OCI-LY1 (cell line): ENCODE data around the gene TXNRD3.
A peak's percentile ranks its signal among the peaks of the same experiment; 100 is the strongest.

ENCODE experiments used
- H2AFZ ChIP-seq: fragments of 200-600 bp; sonication (generic), shearing (Covaris generic); 2 replicates; pipeline ENCODE4 v1.6.0; 2014; ENCODE audit warnings: antibody characterized with exemption, mild to moderate bottlenecking, low read length
- H3F3A ChIP-seq: fragments of 200-600 bp; sonication (generic), shearing (Covaris generic); 2 replicates; pipeline ENCODE4 v1.6.0; 2014; ENCODE audit warnings: mild to moderate bottlenecking, antibody characterized with exemption, low read length, moderate library complexity; ENCODE audit not compliant: insufficient read depth
- H3K27ac ChIP-seq: fragments of 200-600 bp; sonication (generic); 2 replicates; pipeline ENCODE4 v1.5.1; 2014; ENCODE audit warnings: low read length, mixed run types, mild to moderate bottlenecking, low read depth; ENCODE audit not compliant: poor library complexity, severe bottlenecking
- H3K27me3 ChIP-seq: fragments of 200-600 bp; sonication (generic); 2 replicates; pipeline ENCODE4 v1.6.0; 2014; ENCODE audit warnings: antibody characterized with exemption, mild to moderate bottlenecking, low read length, moderate library complexity; ENCODE audit not compliant: insufficient read depth
- H3K36me3 ChIP-seq: fragments of 200-600 bp; sonication (generic); 2 replicates; pipeline ENCODE4 v1.6.1; 2014; ENCODE audit warnings: mild to moderate bottlenecking, antibody characterized with exemption, low read length, moderate library complexity, mixed read lengths; ENCODE audit not compliant: insufficient read depth
- H3K4me1 ChIP-seq: fragments of 200-600 bp; sonication (generic); 2 replicates; pipeline ENCODE4 v1.5.1; 2014; ENCODE audit warnings: mild to moderate bottlenecking, low read length, moderate library complexity; ENCODE audit not compliant: insufficient read depth, severe bottlenecking
- H3K4me2 ChIP-seq: fragments of 200-600 bp; sonication (generic), shearing (Covaris generic); 2 replicates; pipeline ENCODE4 v1.6.1; 2014; ENCODE audit warnings: low read length
- H3K4me3 ChIP-seq: fragments of 200-600 bp; sonication (generic); 2 replicates; pipeline ENCODE4 v1.5.1; 2014; ENCODE audit warnings: low read length, low read depth, mild to moderate bottlenecking, mixed read lengths; ENCODE audit not compliant: poor library complexity, severe bottlenecking
- H3K79me2 ChIP-seq: fragments of 200-600 bp; shearing (Covaris generic); 2 replicates; pipeline ENCODE4 v1.6.1; 2016; ENCODE audit warnings: mixed run types, low read length, mixed read lengths; ENCODE audit not compliant: insufficient read depth
- H3K9ac ChIP-seq: fragments of 200-600 bp; sonication (generic), shearing (Covaris generic); 2 replicates; pipeline ENCODE4 v1.6.1; 2014; ENCODE audit warnings: mild to moderate bottlenecking, low read length, mixed read lengths
- H3K9me2 ChIP-seq: fragments of 200-600 bp; sonication (generic), shearing (Covaris generic); 2 replicates; pipeline ENCODE4 v1.6.1; 2014; ENCODE audit warnings: low read depth, mild to moderate bottlenecking, low read length, mixed read lengths
- H3K9me3 ChIP-seq: fragments of 200-600 bp; shearing (Covaris generic); 2 replicates; pipeline ENCODE4 v1.6.1; 2014; ENCODE audit warnings: low read length, mixed read lengths
- H4K20me1 ChIP-seq: fragments of 200-600 bp; sonication (generic), shearing (Covaris generic); 2 replicates; pipeline ENCODE4 v1.6.0; 2016; ENCODE audit warnings: mild to moderate bottlenecking, low read length; ENCODE audit not compliant: insufficient read depth
- CTCF ChIP-seq: fragments of 200-600 bp; sonication (generic), shearing (Covaris generic); IDR thresholded peaks from 2 replicates; pipeline ENCODE4 v1.5.1; 2017; ENCODE audit warnings: mild to moderate bottlenecking, antibody characterized with exemption, low read length, moderate library complexity, mixed read lengths
- EZH2 ChIP-seq: fragments of 200-600 bp; sonication (generic), shearing (Covaris generic); IDR thresholded peaks from 2 replicates; pipeline ENCODE4 v1.8.0; 2017; ENCODE audit warnings: borderline replicate concordance, mixed run types, mild to moderate bottlenecking, antibody characterized with exemption, low read length, moderate library complexity, mixed read lengths

The TXNRD3 gene

GRCh38 chr3:126672741-126673140, 17.8 kb upstream of the TXNRD3 start:
- Histone ChIP-seq H3K4me2 (no peak overlapping the region), H3K9ac (no peak overlapping the region), H3K9me3 (peaks cover 3% of the 10 kb centered on the region; the same call in 1 of the 2 replicates), H3K79me2 (no peaks in the 10 kb centered on the region), H3F3A (no peaks in the 10 kb centered on the region), H3K4me3 (no peak overlapping the region), H3K9me2 (no peaks in the 10 kb centered on the region), H3K4me1 (peaks cover 10% of the 10 kb centered on the region), H4K20me1 (no peaks in the 10 kb centered on the region), H2AFZ (no peak overlapping the region), H3K27ac (no peak overlapping the region), H3K36me3 (no peaks in the 10 kb centered on the region), H3K27me3 (no peaks in the 10 kb centered on the region)
- TF ChIP-seq CTCF (no peak), EZH2 (no peak)

GRCh38 chr3:126672340-126672739, 17.4 kb upstream of the TXNRD3 start:
- TF ChIP-seq CTCF = no peak
- Histone ChIP-seq H3K4me2 (no peak overlapping the region), H3F3A (no peaks in the 10 kb centered on the region), H2AFZ (no peak overlapping the region), H3K9me3 (peaks cover 3% of the 10 kb centered on the region; the same call in 1 of the 2 replicates), H3K4me1 (peaks cover 10% of the 10 kb centered on the region), H3K36me3 (no peaks in the 10 kb centered on the region), H3K79me2 (no peaks in the 10 kb centered on the region), H3K9me2 (no peaks in the 10 kb centered on the region), H3K9ac (no peak overlapping the region), H4K20me1 (no peaks in the 10 kb centered on the region), H3K27ac (no peak overlapping the region), H3K27me3 (no peaks in the 10 kb centered on the region), H3K4me3 (no peak overlapping the region)

- H3K9me3 ChIP-seq = peaks cover 3% of the 10 kb centered on the region; the same call in 1 of the 2 replicates
- peak overlapping the region; percentile 36; the same call in 1 of the 2 replicates for H3K4me2 ChIP-seq
- H3K4me1 ChIP-seq = peaks cover 10% of the 10 kb centered on the region
- H3K27ac ChIP-seq = no peak overlapping the region
- no peaks in the 10 kb centered on the region for H3K27me3 ChIP-seq
- peak overlapping the region; percentile 29 for H3K4me3 ChIP-seq
- no peak overlapping the region for H3K9ac ChIP-seq
- H4K20me1 ChIP-seq = no peaks in the 10 kb centered on the region
- peak overlapping the region; percentile 44 for H2AFZ ChIP-seq
- no peaks in the 10 kb centered on the region for H3K36me3 ChIP-seq
- no peaks in the 10 kb centered on the region for H3K9me2 ChIP-seq
- no peaks in the 10 kb centered on the region for H3K79me2 ChIP-seq
- TF ChIP-seq CTCF (no peak), EZH2 (no peak)
- no peaks in the 10 kb centered on the region for H3F3A ChIP-seq
Observed at GRCh38 chr3:126671521-126671920, 16.6 kb upstream of the TXNRD3 start.
